Ascending aorta (tissue), 2 donors: Measurements from ENCODE around the gene TEX2. TPM values are rescaled to one million over a fixed set of nuclear protein-coding genes. Genes with fewer than 3 reads are reported as not detected.

Source experiments
- DNase-seq, 2 donors: peaks; one replicate each; pipeline ENCODE4 v3.0.0-alpha.2; 2019; ENCODE audit warnings: low spot score in 2 of 2
- H3K27ac ChIP-seq, 2 donors: fragments of 200-600 bp; sonication (generic); one replicate each; pipeline ENCODE4 v1.5.1; 2016 to 2017; ENCODE audit warnings: mild to moderate bottlenecking in 1 of 2
- H3K27me3 ChIP-seq: fragments of 200-600 bp; sonication (generic); one replicate; pipeline ENCODE4 v1.5.1; 2017
- H3K36me3 ChIP-seq, 2 donors: fragments of 200-600 bp; sonication (generic); one replicate each; pipeline ENCODE4 v1.5.1; 2016
- H3K4me1 ChIP-seq, 2 donors: fragments of 200-600 bp; sonication (generic); one replicate each; pipeline ENCODE4 v1.5.1; 2016 to 2017; ENCODE audit warnings: mild to moderate bottlenecking in 1 of 2
- H3K4me3 ChIP-seq, 2 donors: fragments of 200-600 bp; sonication (generic); one replicate each; pipeline ENCODE4 v1.5.1; 2016 to 2017; ENCODE audit warnings: mild to moderate bottlenecking in 1 of 2
- H3K9me3 ChIP-seq, 2 donors: fragments of 200-600 bp; sonication (generic); one replicate each; pipeline ENCODE4 v1.5.1; 2016
- CTCF ChIP-seq, 3 experiments: fragments of 200-600 bp in 2 of 3; fragments of 450-650 bp in 1 of 3; sonication (generic) in 2 of 3; IDR thresholded peaks; one replicate each; pipeline ENCODE4 v1.5.1; 2016 to 2019; ENCODE audit warnings: antibody characterized with exemption in 3 of 3, mild to moderate bottlenecking in 1 of 3, moderate library complexity in 1 of 3
- intact Hi-C: fragments of 100-400 bp; cut with DNase I; formaldehyde crosslinking; loops from one replicate; pipeline ENCODE4 v1.15.1; 2023
- total RNA-seq: library from RNA; depleted of rRNA; stranded (reverse); fragments of >200 nt; gene quantifications from one replicate; pipeline ENCODE4 v1.1.0, GENCODE V29; 2016

The TEX2 gene
- total RNA-seq, 1 donor from 2014 or later: 94.6 TPM

GRCh38 chr17:64289741-64290141, 26.7 kb upstream of the TEX2 start:
- TF ChIP-seq CTCF (IDR thresholded peaks at IDR 0.05): no peak
- Histone ChIP-seq H3K9me3 (no peaks in the 10 kb centered on the region), H3K27ac (no peak overlapping the region), H3K4me1 (no peaks in the 10 kb centered on the region), H3K27me3 (no peaks in the 10 kb centered on the region), H3K36me3 (no peaks in the 10 kb centered on the region), H3K4me3 (no peak overlapping the region)
- intact Hi-C loops: loop anchor here (10.0 kb wide), 2 partner anchors 235 to 265 kb away; partner anchors contain the start of gene ICAM2
- no peak for DNase-seq

GRCh38 chr17:64282753-64283080, 19.7 kb upstream of the TEX2 start:
- Histone ChIP-seq H3K9me3 (no peaks in the 10 kb centered on the region), H3K4me3 (no peak overlapping the region), H3K36me3 (no peaks in the 10 kb centered on the region), H3K27me3 (no peaks in the 10 kb centered on the region), H3K4me1 (no peaks in the 10 kb centered on the region), H3K27ac (no peak overlapping the region)
- no peak for TF ChIP-seq CTCF (IDR thresholded peaks at IDR 0.05)
- intact Hi-C loops: loop anchor here (2.0 to 10.0 kb wide), 3 partner anchors 136 to 258 kb away; partner anchors contain the start of gene ICAM2
- no peak for DNase-seq

- no peaks in the 10 kb centered on the region for H3K4me1 ChIP-seq
- intact Hi-C loops: loop anchor here (2.0 to 10.0 kb wide), 3 partner anchors 135 to 257 kb away; partner anchors contain the start of gene ICAM2
- no peaks in the 10 kb centered on the region for H3K9me3 ChIP-seq
- H3K27ac ChIP-seq: no peak overlapping the region
- no peaks in the 10 kb centered on the region for H3K27me3 ChIP-seq
- peak; percentile 71 to 85 (median 73) for TF ChIP-seq CTCF (IDR thresholded peaks at IDR 0.05)
- DNase-seq: peak in 1 of 2 donors; percentile 72
- H3K36me3 ChIP-seq: no peaks in the 10 kb centered on the region
- H3K4me3 ChIP-seq: no peak overlapping the region
These were observed 19.1 kb upstream of the TEX2 start for GRCh38 chr17:64281962-64282752.

- no peak overlapping the region for H3K27ac ChIP-seq
- H3K27me3 ChIP-seq: no peaks in the 10 kb centered on the region
- intact Hi-C loops: no loop called here
These were observed 15.6 kb upstream of the TEX2 start for GRCh38 chr17:64278614-64279013.

GRCh38 chr17:64277831-64278562, 14.9 kb upstream of the TEX2 start:
- H3K4me1 ChIP-seq: no peaks in the 10 kb centered on the region
- no peak overlapping the region for H3K4me3 ChIP-seq
- no peaks in the 10 kb centered on the region for H3K36me3 ChIP-seq
- no peak overlapping the region for H3K27ac ChIP-seq
- H3K9me3 ChIP-seq: no peaks in the 10 kb centered on the region
- no peak for TF ChIP-seq CTCF (IDR thresholded peaks at IDR 0.05)
- no peak for DNase-seq
- no peaks in the 10 kb centered on the region for H3K27me3 ChIP-seq
- intact Hi-C loops: no loop called here

More at GRCh38 chr17:64278614-64279013, 15.6 kb upstream of the TEX2 start:
- Histone ChIP-seq H3K36me3 (no peaks in the 10 kb centered on the region), H3K9me3 (no peaks in the 10 kb centered on the region), H3K4me3 (no peak overlapping the region), H3K4me1 (no peaks in the 10 kb centered on the region)
- TF ChIP-seq CTCF (IDR thresholded peaks at IDR 0.05): no peak
- no peak for DNase-seq
